Measurements from ENCODE around the gene PLEKHM2.

Gene PLEKHM2

GRCh38 chr1:15702722-15703550 is 18.8 kb downstream of the PLEKHM2 start:
- no peak for DNase-seq

- peak; percentile 89 for DNase-seq
These were observed 19.4 kb downstream of the PLEKHM2 start for GRCh38 chr1:15703562-15703961.

- no peak for DNase-seq
These were observed 20.5 kb downstream of the PLEKHM2 start for GRCh38 chr1:15704526-15705183.

GRCh38 chr1:15705184-15705566 is 21.1 kb downstream of the PLEKHM2 start:
- no peak for DNase-seq

GRCh38 chr1:15706751-15707150 is 22.6 kb downstream of the PLEKHM2 start:
- DNase-seq = no peak

GRCh38 chr1:15707239-15707925 is 23.3 kb downstream of the PLEKHM2 start:
- no peak for DNase-seq

GRCh38 chr1:15708486-15709137 is 24.5 kb downstream of the PLEKHM2 start:
- no peak for DNase-seq

- DNase-seq = no peak
These were observed 25.1 kb downstream of the PLEKHM2 start for GRCh38 chr1:15709226-15709625.

GRCh38 chr1:15712168-15712567 is 28.0 kb downstream of the PLEKHM2 start:
- DNase-seq = no peak

GRCh38 chr1:15714406-15715136 is 30.5 kb downstream of the PLEKHM2 start:
- peak; percentile 27 for DNase-seq

- DNase-seq = no peak
These were observed 33.5 kb downstream of the PLEKHM2 start for GRCh38 chr1:15717418-15718125.

GRCh38 chr1:15718199-15718601 is 34.1 kb downstream of the PLEKHM2 start:
- no peak for DNase-seq

- DNase-seq = no peak
These were observed 35.4 kb downstream of the PLEKHM2 start for GRCh38 chr1:15719381-15720120.

GRCh38 chr1:15720861-15721260 is 36.7 kb downstream of the PLEKHM2 start:
- DNase-seq = no peak

- no peak for DNase-seq
These were observed 38.3 kb downstream of the PLEKHM2 start for GRCh38 chr1:15722411-15722810.

- no peak for DNase-seq
These were observed 38.9 kb downstream of the PLEKHM2 start for GRCh38 chr1:15722836-15723532.

GRCh38 chr1:15723631-15724246 is 39.6 kb downstream of the PLEKHM2 start:
- DNase-seq = no peak

- DNase-seq = no peak
These were observed 41.1 kb downstream of the PLEKHM2 start for GRCh38 chr1:15724949-15725880.

- no peak for DNase-seq
These were observed 42.4 kb downstream of the PLEKHM2 start for GRCh38 chr1:15726508-15726907.
